Measurements from ENCODE around the gene SWAP70. TPM values are rescaled to one million over a fixed set of nuclear protein-coding genes. Genes with fewer than 3 reads are reported as not detected.

SWAP70 gene
- total and polyA plus RNA-seq, 2 of the 13 experiments (the other 11 are each of a cell fraction or from before 2014, with no cell fraction given), result 4.6 to 8.7 TPM

GRCh38 chr11:9757809-9758636, 94.1 kb downstream of the SWAP70 start (continued):
- TF ChIP-seq ZNF615 (CRISPR knock-in tag; IDR thresholded peaks at IDR 0.05; ENCODE audit: borderline replicate concordance), result no peak
- no peak for TF ChIP-seq MNT (IDR thresholded peaks at IDR 0.05)
- TF ChIP-seq ZSCAN9 (CRISPR knock-in tag; IDR thresholded peaks at IDR 0.05; ENCODE audit: borderline replicate concordance), result no peak; the same call in 1 of the 2 replicates
- no peak for TF ChIP-seq ISL2 (CRISPR knock-in tag; IDR thresholded peaks at IDR 0.05)
- no peak for TF ChIP-seq IKZF1 (IDR thresholded peaks at IDR 0.05)
- 0 out of 2 replicates have a peak, but pooled peaks have one; percentile 31 for TF ChIP-seq ZFYVE20 (CRISPR knock-in tag; IDR thresholded peaks at IDR 0.05; ENCODE audit: borderline replicate concordance, low read depth)
- TF ChIP-seq MEIS2 (CRISPR knock-in tag; IDR thresholded peaks at IDR 0.05), result no peak
- no peak for TF ChIP-seq ZNF549 (CRISPR knock-in tag; IDR thresholded peaks at IDR 0.05)
- no peak for TF ChIP-seq PHF5A (CRISPR knock-in tag; IDR thresholded peaks at IDR 0.05; ENCODE audit: low read depth, unreplicated experiment)
- peak; percentile 57; the same call in 1 of the 2 replicates for TF ChIP-seq FOXC1 (CRISPR knock-in tag; IDR thresholded peaks at IDR 0.05; ENCODE audit: borderline replicate concordance)
- TF ChIP-seq RFXAP (CRISPR knock-in tag; IDR thresholded peaks at IDR 0.05; ENCODE audit: borderline replicate concordance), result peak; percentile 27; the same call in 1 of the 2 replicates
- TF ChIP-seq ARID3A (IDR thresholded peaks at IDR 0.05; ENCODE audit: low read depth, low read length), result no peak
- no peak for TF ChIP-seq ZNF670 (CRISPR knock-in tag; IDR thresholded peaks at IDR 0.05; ENCODE audit: borderline replicate concordance)
- TF ChIP-seq SP1 (IDR thresholded peaks at IDR 0.05), result no peak
- TF ChIP-seq SP1 (CRISPR knock-in tag; IDR thresholded peaks at IDR 0.05), result peak; percentile 53; the same call in 1 of the 2 replicates
- no peak for TF ChIP-seq SMAD9 (CRISPR knock-in tag; IDR thresholded peaks at IDR 0.05)
- 0 out of 2 replicates have a peak, but pooled peaks have one; percentile 7 for TF ChIP-seq ZMYM2 (CRISPR knock-in tag; IDR thresholded peaks at IDR 0.05)
- TF ChIP-seq ZNF18 (CRISPR knock-in tag; IDR thresholded peaks at IDR 0.05; ENCODE audit: insufficient replicate concordance), result peak; percentile 91
- peak; percentile 33; the same call in 1 of the 2 replicates for TF ChIP-seq ZBED4 (CRISPR knock-in tag; IDR thresholded peaks at IDR 0.05; ENCODE audit: borderline replicate concordance)
- TF ChIP-seq CHD2 (IDR thresholded peaks at IDR 0.05; ENCODE audit: low read depth, low read length), result no peak
- 0 out of 2 replicates have a peak, but pooled peaks have one; percentile 14 for TF ChIP-seq ZNF33A (CRISPR knock-in tag; IDR thresholded peaks at IDR 0.05; ENCODE audit: borderline replicate concordance)
